Forelimb muscle (tissue), 1 donor: ENCODE data around the gene SERGEF. TPM values are rescaled to one million over a fixed set of nuclear protein-coding genes. Genes with fewer than 3 reads are reported as not detected.
A peak's percentile ranks its signal among the peaks of the same experiment; 100 is the strongest.
"Not testable (repeated sequence)": the region's sequence is repeated elsewhere in the genome, so short reads cannot be mapped to it uniquely, and the experiment has no call there.

Experiments
- DNase-seq: peaks from one replicate; pipeline ENCODE4 v3.0.0-alpha.2; 2013; ENCODE audit warnings: low read depth
- polyA plus RNA-seq: library from polyadenylated mRNA; unstranded; fragments of 120-200 nt; gene quantifications from one replicate; pipeline ENCODE4 v1.2.1, GENCODE V29; 2013; ENCODE audit not compliant: insufficient read length

SERGEF gene
- polyA plus RNA-seq, 1 donor: 10.4 TPM

DNA sequence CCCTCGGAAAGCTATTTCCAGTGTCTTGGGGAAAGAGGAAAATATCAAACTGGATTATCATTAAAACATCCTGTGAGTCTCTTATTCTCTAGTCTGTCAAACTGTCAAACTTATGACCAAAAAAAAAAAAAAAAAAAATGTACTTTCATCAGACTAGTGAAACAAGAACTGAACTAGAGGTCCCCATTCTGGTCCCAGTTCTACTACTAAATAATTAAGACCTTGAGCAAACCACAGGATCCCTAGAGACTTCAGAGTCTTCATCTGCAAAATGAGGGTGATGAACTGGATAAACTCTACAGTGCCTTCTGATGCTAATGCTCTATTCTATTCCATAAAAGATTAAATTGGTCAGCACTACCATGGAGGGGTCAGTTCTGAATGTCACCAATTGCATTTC lies 105.8 kb downstream of the SERGEF start:
- no peak for DNase-seq

GRCh38 chr11:17906436-17906835 lies 106.4 kb downstream of the SERGEF start:
- DNase-seq: no peak

DNA sequence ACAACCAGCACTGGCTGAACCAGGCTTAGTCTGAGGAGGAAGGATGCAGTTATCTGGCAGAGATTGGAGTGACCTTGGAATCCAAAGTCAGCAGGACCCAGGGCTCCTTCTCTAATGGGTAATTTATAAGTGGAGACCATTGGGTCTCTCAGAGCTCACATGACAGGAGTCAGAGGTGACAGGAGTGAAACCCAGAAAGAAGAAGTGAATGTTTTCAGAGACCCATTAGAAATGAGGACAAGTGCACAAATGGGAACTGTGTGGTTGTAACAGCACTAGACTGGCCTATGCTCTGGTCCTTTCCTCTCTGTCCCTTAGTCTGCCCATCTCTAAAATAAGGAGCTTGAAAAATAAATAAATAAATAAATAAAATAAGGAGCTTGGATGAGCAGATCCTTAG lies 107.4 kb downstream of the SERGEF start:
- no peak for DNase-seq

DNA sequence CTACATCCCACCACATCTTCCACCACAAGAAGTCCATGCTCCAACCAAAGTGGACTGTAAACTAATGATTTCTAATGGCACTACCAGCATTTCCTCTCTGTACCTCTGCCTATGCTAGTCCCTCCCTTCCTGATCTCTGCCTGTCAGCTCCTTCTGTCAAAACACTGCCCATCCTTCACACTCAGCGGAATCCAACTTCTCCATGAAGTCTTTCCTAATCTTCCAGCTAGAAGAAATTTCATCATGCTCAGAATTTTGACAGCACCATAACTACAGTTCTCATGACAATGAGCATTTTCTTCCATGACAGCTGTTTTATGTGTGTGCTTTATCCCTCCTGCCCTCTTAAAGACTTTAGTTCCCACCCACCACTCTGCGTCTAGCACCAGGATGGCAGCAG lies 111.4 kb downstream of the SERGEF start:
- no peak for DNase-seq

GRCh38 chr11:17898782-17899181 lies 114.1 kb downstream of the SERGEF start:
- no peak for DNase-seq

GRCh38 chr11:17898071-17898470 lies 114.8 kb downstream of the SERGEF start:
- no peak for DNase-seq

- DNase-seq: no peak
Observed at GRCh38 chr11:17897495-17897894, 115.4 kb downstream of the SERGEF start.

GRCh38 chr11:17896496-17897151 lies 116.2 kb downstream of the SERGEF start:
- not testable (repeated sequence) for DNase-seq

GRCh38 chr11:17894929-17895658 lies 117.8 kb downstream of the SERGEF start:
- DNase-seq: peak; percentile 13

DNA sequence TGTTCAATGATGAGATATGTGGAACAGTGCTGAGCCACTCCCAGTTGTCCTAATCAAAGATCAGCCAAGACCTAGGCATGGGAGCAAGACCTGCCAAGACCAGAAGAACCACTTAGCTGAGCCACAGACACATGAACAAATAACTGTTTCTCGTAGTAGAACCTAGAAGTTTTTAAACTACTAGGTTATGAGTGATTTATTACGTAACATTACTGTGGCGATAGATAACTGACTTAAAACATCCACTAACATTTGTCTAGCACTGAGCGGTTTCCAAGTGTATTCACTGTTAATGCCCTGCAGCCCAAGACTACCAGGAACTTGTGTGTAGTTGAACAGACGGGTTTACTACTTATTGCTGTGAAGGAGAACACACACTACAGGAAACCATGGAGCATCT lies 120.4 kb downstream of the SERGEF start:
- no peak for DNase-seq

DNA sequence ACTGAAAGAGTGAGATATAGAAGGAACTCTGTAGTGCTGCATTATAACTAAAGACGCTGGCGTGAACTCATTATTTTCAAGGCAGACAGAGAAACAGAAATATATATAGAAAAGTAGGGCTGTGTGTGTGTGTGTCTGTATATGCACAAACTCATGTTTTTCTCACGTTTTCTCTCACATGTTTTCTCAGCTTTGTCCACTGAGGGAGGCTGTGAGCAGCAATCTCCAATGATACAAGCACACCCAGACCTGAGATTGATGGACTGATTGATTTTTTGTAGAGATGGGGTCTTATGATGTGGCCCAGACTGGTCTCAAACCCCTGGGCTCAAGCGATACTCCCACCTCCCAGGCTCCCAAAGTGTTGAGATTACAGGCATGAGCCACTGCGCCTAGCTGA lies 122.5 kb downstream of the SERGEF start:
- no peak for DNase-seq

- no peak for DNase-seq
Observed at GRCh38 chr11:17887779-17888178, 125.1 kb downstream of the SERGEF start.

- no peak for DNase-seq
Observed at GRCh38 chr11:17883946-17884345, 128.9 kb downstream of the SERGEF start.

- DNase-seq: no peak
Observed at GRCh38 chr11:17883057-17883456, 129.8 kb downstream of the SERGEF start.

DNA sequence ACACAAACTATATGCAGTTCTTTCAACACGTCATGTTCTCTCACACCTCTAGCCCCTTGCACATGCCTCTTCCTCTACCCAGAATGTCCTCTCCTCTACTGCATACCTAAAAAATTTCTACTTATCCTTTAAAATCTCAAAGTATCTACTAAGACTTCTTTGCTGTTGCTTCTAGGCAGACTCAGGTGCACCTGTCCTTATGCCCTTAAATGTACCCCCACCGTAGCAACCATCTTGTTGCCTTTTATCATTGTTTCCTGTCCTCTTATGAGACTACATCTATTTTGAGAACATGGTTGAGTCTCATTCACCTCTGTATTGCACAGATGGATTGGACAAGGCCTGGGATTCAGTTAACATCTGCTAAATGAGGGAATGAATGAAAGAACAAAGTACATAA lies 134.1 kb downstream of the SERGEF start:
- DNase-seq: no peak

DNA sequence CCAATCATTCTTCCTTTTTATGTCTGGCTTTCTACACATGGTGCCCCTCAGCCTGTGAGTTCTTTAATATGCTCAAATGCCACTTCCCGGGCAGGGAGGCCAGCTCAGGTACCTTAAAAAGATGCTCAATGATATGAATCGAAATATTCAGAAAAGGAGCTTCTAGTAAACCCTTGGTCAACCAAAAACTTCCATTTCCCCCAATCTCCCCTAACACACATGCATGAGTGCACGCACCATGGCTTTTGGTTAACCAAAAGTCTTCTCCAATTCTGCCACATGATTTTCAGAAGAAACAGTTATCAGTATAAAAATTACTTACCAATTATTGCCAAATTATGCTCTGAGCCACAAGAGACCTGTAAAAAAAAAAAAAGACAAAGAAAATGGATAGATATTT lies 135.0 kb downstream of the SERGEF start:
- DNase-seq: no peak

GRCh38 chr11:17876827-17877226 lies 136.0 kb downstream of the SERGEF start:
- DNase-seq: no peak

DNA sequence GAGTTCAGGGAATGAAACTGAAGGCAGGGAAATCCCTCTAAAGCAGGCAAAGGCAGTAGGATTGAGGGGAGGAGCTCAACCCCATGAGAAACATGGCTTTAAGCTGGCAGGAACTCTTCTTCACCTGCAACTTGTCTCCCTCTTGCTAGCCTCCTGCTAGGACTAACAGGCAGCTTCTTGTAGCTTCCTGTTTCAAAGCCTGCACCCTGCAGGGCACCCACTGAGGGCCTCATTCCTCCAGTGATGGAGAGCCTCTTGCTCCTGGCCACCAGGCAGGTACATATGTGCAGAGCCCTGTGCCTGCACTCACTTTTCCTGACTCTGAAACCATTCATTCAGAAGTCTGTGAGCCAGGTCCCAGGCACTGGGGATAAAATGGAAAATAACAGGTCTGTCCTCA lies 137.0 kb downstream of the SERGEF start:
- no peak for DNase-seq

DNA sequence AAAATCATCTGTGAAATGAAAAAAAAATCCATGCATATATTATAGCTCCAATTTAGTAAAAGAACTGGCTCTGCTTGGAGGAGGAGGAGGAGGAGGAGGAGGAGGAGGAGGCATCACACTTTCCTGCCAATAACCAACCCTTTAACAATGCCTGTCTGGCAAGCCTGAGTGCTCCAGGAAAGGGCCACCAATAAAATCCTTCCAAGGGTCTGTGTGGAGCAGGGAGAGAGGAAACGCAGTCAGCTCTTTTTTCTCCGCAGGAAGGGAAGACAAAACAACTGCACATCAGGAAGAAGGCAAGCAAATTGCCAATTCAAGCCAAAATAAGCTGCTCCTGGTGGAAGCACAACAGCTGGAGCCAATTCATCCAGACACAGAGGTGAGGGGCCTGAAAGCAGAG lies 139.3 kb downstream of the SERGEF start:
- DNase-seq: no peak

GRCh38 chr11:17868398-17868797 lies 144.4 kb downstream of the SERGEF start:
- DNase-seq: not testable (repeated sequence)

- DNase-seq: no peak
Observed at GRCh38 chr11:17867341-17867740, 145.5 kb downstream of the SERGEF start.

DNA sequence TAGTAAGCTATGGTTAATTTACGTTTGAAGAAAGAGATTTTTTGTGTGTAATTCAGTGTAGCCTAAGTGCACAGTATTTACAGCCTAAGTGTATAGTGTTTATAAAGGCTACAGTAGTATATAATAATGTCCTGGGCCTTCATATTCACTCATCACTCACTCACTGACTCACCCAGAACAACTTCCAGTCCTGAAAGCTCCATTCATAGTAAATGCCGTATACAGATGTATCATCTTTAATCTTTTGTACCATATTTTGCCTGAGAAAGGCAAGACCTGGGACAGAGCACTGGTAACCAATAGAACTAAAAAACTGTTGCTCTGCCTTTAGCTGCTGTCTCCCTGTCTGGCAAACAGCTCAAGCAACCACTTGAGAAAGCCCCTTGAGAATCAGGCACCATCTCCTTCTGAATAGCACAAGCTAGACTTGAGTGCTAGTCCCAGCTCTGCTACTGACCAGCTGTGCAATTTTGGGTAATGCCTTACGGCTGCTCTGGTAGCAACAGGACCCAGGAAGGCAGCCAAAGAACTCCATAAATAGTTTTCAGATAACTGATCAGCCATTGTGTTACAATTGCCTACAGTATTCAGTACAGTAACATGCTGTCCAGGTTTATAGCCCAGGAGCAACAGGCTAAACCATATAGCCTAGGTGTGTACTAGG lies 146.9 kb downstream of the SERGEF start:
- no peak for DNase-seq

DNA sequence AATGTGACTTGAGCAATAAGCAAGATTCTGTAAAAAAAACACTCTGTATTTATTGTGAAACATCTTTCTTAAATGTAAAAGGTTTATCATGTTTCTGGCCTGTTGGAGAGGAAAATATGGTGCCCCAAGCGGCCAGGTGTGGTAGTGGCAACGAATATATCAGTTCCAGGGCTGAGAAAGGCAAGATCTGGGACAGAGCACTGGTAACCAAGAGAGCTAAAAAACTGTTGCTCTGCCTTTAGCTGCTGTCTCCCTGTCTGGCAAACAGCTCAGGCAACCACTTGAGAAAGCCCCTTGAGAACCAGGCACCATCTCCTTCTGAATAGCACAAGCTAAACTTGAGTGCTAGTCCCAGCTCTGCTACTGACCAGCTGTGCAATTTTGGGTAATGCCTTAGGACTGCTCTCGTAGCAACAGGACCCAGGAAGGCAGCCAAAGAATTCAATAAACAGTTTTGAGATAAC lies 148.3 kb downstream of the SERGEF start:
- no peak for DNase-seq
